Spleen (tissue), 7 donors: ENCODE measurements around the gene LDLRAD4.

Experiments
- CTCF ChIP-seq, 11 experiments: fragments of 200-600 bp in 7 of 11; fragments of 450-650 bp in 4 of 11; sonication (generic) in 4 of 11; IDR thresholded peaks in 8 of 11; conservative IDR thresholded peaks in 3 of 11; 1 replicate in 7 of 11; 2 replicates in 4 of 11; pipeline versions ENCODE4 v1.4.0 to v1.8.0; 2016 to 2021; ENCODE audit warnings: antibody characterized with exemption in 11 of 11, inconsistent platforms in 4 of 11, mild to moderate bottlenecking in 1 of 11
- POLR2A ChIP-seq, 3 donors: fragments of 450-650 bp; IDR thresholded peaks; one replicate each; pipeline ENCODE4 v1.5.1; 2017; ENCODE audit warnings: antibody characterized with exemption in 3 of 3, mild to moderate bottlenecking in 1 of 3
- POLR2AphosphoS5 ChIP-seq, 3 donors: sonication (generic); formaldehyde crosslinking; IDR thresholded peaks; one replicate each; pipeline ENCODE4 v1.5.1; 2017; ENCODE audit warnings: antibody characterized with exemption in 3 of 3
- donor health status: DM: no; HTN: no; CAD: no; lungs with moderate emphysema.
- donor health status: DM: no; HTN: no; CAD: no.
- donor health status: DM: no; HTN: no; CAD: no.

- TF ChIP-seq POLR2AphosphoS5 (IDR thresholded peaks at IDR 0.05) = no peak
- no peak for TF ChIP-seq CTCF (IDR thresholded peaks at IDR 0.05 in 8 of 11, conservative IDR thresholded peaks at IDR 0.05 in 3 of 11)
- TF ChIP-seq POLR2A (IDR thresholded peaks at IDR 0.05) = no peak
Observed at GRCh38 chr18:13630716-13631268, 412.2 kb downstream of the LDLRAD4 start.
